GM12878 (cell line): ENCODE data around the gene CBARP. TPM values are rescaled to one million over a fixed set of nuclear protein-coding genes. Genes with fewer than 3 reads are reported as not detected.
A peak's percentile ranks its signal among the peaks of the same experiment; 100 is the strongest.

Experiments used
- ATF3 ChIP-seq: IDR thresholded peaks from 2 replicates; pipeline ENCODE4 v1.6.1; 2011; ENCODE audit warnings: low read depth, mild to moderate bottlenecking, low read length, moderate library complexity, borderline replicate concordance; ENCODE audit errors: extremely low read depth
- NFIC ChIP-seq: IDR thresholded peaks from 2 replicates; pipeline ENCODE4 v1.6.1; 2012; ENCODE audit warnings: low read depth, mild to moderate bottlenecking, inconsistent platforms, low read length, moderate library complexity
- POLR2A ChIP-seq: IDR thresholded peaks from 2 replicates; pipeline ENCODE4 v1.6.1; 2011; ENCODE audit warnings: low read depth, mild to moderate bottlenecking, low read length
- POU2F2 ChIP-seq: IDR thresholded peaks from 3 replicates; pipeline ENCODE4 v1.6.1; 2011; ENCODE audit warnings: low read depth, mild to moderate bottlenecking, low read length, borderline replicate concordance
- TAF1 ChIP-seq: IDR thresholded peaks from 2 replicates; pipeline ENCODE4 v1.6.1; 2011; ENCODE audit warnings: mild to moderate bottlenecking, low read depth, low read length, borderline replicate concordance
- TCF7 ChIP-seq: IDR thresholded peaks from 2 replicates; pipeline ENCODE4 v1.6.1; 2014; ENCODE audit warnings: antibody characterized with exemption, borderline replicate concordance
- ZNF24 ChIP-seq: fragments of 450-650 bp; IDR thresholded peaks from 2 replicates; pipeline ENCODE4 v1.6.1; 2017; ENCODE audit warnings: antibody characterized with exemption, mild to moderate bottlenecking
- ZSCAN29 ChIP-seq: fragments of 450-650 bp; IDR thresholded peaks from 2 replicates; pipeline ENCODE4 v1.6.1; 2017; ENCODE audit warnings: mild to moderate bottlenecking, moderate library complexity
- polyA plus RNA-seq, 11 experiments: library from polyadenylated mRNA; depleted of rRNA in 4 of 11; unstranded in 6 of 11; stranded (reverse) in 5 of 11; fragments of >200 nt; fragmentation: Nextera tagmentation in 4 of 11; fragmentation: Illumina TruSeq in 1 of 11; extraction: Ambion mirVana in 4 of 11; extraction: Trizol in 1 of 11; gene quantifications; 1 replicate in 1 of 11; 2 replicates in 10 of 11; pipeline versions ENCODE4 v1.2.1 to v1.2.3, GENCODE V29; 2011 to 2016; ENCODE audit warnings: inconsistent platforms in 2 of 11, missing spikeins in 2 of 11, low read depth in 1 of 11
- total RNA-seq, 4 experiments: library from RNA; depleted of rRNA in 3 of 4; stranded (reverse); fragments of >200 nt in 3 of 4; fragmentation: Illumina TruSeq in 1 of 4; extraction: Trizol in 1 of 4; gene quantifications; 2 replicates each; pipeline versions ENCODE4 v1.2.1 to v1.2.3, GENCODE V29; 2013 to 2021
- TF ChIP-seq, protein P1 (sequence below): fragments of 450-650 bp; IDR thresholded peaks from 2 replicates; pipeline ENCODE4 v1.6.1; 2017; ENCODE audit warnings: mild to moderate bottlenecking
- TF ChIP-seq, protein P2 (sequence below): IDR thresholded peaks from 2 replicates; pipeline ENCODE4 v1.6.1; 2012; ENCODE audit warnings: improper control_type of control experiment, low read depth, low read length; ENCODE audit not compliant: insufficient replicate concordance
- TF ChIP-seq, protein P3 (sequence below): fragments of 450-650 bp; formaldehyde crosslinking; IDR thresholded peaks from 2 replicates; pipeline ENCODE4 v1.4.0; 2022; ENCODE audit warnings: mild to moderate bottlenecking, moderate library complexity
- TF ChIP-seq, protein P4 (sequence below): fragments of 450-650 bp; IDR thresholded peaks from 2 replicates; pipeline ENCODE4 v1.6.1; 2016; ENCODE audit warnings: mild to moderate bottlenecking
- TF ChIP-seq, protein P5 (sequence below): IDR thresholded peaks from 2 replicates; pipeline ENCODE4 v1.6.1; 2012; ENCODE audit warnings: low read depth, low read length, improper control_type of control experiment

Gene CBARP
- total and polyA plus RNA-seq, 10 of the 15 experiments (the other 5 are each of a cell fraction or from before 2014, with no cell fraction given), result 0.04 to 0.59 (median 0.18) TPM; not detected in 3

DNA sequence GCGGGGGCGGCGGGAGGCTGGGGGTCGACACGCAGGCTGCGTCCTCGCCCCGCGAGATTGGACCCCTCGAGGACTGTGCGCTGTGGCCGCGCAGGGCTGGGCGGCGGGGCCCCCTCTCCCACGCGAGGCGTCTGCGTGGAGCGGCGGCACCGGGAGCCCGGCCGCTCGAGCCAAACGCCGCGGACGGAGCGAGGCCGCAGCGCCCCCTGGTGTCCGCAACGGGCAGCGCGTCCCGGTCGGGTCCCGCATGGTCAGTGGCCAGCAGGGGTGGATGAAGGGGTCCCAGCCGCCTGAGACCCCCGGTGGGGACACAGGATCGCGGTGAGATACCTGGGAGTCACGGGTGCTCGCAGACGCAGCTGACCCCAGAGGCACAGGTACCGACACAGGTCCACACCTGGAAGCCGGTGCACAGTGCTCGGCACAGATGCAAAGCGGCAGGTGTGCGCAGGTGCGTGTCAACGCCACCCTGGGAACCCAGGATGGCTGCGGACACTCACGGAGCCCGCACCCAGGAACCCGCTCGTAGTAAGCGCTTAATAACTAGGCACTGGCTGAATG is 29.2 kb upstream of the CBARP start (continued):
- TF ChIP-seq, protein P1, sequence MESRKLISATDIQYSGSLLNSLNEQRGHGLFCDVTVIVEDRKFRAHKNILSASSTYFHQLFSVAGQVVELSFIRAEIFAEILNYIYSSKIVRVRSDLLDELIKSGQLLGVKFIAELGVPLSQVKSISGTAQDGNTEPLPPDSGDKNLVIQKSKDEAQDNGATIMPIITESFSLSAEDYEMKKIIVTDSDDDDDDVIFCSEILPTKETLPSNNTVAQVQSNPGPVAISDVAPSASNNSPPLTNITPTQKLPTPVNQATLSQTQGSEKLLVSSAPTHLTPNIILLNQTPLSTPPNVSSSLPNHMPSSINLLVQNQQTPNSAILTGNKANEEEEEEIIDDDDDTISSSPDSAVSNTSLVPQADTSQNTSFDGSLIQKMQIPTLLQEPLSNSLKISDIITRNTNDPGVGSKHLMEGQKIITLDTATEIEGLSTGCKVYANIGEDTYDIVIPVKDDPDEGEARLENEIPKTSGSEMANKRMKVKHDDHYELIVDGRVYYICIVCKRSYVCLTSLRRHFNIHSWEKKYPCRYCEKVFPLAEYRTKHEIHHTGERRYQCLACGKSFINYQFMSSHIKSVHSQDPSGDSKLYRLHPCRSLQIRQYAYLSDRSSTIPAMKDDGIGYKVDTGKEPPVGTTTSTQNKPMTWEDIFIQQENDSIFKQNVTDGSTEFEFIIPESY, result no peak
- TF ChIP-seq POLR2A, result no peak
- TF ChIP-seq ATF3, result no peak
- no peak for TF ChIP-seq POU2F2
- peak; percentile 63; the same call in 1 of the 2 replicates for TF ChIP-seq ZSCAN29
- TF ChIP-seq, protein P2, sequence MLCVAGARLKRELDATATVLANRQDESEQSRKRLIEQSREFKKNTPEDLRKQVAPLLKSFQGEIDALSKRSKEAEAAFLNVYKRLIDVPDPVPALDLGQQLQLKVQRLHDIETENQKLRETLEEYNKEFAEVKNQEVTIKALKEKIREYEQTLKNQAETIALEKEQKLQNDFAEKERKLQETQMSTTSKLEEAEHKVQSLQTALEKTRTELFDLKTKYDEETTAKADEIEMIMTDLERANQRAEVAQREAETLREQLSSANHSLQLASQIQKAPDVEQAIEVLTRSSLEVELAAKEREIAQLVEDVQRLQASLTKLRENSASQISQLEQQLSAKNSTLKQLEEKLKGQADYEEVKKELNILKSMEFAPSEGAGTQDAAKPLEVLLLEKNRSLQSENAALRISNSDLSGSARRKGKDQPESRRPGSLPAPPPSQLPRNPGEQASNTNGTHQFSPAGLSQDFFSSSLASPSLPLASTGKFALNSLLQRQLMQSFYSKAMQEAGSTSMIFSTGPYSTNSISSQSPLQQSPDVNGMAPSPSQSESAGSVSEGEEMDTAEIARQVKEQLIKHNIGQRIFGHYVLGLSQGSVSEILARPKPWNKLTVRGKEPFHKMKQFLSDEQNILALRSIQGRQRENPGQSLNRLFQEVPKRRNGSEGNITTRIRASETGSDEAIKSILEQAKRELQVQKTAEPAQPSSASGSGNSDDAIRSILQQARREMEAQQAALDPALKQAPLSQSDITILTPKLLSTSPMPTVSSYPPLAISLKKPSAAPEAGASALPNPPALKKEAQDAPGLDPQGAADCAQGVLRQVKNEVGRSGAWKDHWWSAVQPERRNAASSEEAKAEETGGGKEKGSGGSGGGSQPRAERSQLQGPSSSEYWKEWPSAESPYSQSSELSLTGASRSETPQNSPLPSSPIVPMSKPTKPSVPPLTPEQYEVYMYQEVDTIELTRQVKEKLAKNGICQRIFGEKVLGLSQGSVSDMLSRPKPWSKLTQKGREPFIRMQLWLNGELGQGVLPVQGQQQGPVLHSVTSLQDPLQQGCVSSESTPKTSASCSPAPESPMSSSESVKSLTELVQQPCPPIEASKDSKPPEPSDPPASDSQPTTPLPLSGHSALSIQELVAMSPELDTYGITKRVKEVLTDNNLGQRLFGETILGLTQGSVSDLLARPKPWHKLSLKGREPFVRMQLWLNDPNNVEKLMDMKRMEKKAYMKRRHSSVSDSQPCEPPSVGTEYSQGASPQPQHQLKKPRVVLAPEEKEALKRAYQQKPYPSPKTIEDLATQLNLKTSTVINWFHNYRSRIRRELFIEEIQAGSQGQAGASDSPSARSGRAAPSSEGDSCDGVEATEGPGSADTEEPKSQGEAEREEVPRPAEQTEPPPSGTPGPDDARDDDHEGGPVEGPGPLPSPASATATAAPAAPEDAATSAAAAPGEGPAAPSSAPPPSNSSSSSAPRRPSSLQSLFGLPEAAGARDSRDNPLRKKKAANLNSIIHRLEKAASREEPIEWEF, result no peak
- TF ChIP-seq, protein P3, sequence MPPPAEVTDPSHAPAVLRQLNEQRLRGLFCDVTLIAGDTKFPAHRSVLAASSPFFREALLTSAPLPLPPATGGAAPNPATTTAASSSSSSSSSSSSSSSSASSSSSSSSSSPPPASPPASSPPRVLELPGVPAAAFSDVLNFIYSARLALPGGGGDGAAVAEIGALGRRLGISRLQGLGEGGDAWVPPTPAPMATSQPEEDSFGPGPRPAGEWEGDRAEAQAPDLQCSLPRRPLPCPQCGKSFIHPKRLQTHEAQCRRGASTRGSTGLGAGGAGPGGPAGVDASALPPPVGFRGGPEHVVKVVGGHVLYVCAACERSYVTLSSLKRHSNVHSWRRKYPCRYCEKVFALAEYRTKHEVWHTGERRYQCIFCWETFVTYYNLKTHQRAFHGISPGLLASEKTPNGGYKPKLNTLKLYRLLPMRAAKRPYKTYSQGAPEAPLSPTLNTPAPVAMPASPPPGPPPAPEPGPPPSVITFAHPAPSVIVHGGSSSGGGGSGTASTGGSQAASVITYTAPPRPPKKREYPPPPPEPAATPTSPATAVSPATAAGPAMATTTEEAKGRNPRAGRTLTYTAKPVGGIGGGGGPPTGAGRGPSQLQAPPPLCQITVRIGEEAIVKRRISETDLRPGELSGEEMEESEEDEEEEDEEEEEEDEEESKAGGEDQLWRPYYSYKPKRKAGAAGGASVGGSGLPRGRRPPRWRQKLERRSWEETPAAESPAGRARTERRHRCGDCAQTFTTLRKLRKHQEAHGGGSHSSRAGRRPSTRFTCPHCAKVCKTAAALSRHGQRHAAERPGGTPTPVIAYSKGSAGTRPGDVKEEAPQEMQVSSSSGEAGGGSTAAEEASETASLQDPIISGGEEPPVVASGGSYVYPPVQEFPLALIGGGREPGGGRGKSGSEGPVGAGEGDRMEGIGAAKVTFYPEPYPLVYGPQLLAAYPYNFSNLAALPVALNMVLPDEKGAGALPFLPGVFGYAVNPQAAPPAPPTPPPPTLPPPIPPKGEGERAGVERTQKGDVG (CRISPR knock-in tag), result no peak
- no peak for TF ChIP-seq TAF1
- TF ChIP-seq NFIC, result no peak
- TF ChIP-seq, protein P4, sequence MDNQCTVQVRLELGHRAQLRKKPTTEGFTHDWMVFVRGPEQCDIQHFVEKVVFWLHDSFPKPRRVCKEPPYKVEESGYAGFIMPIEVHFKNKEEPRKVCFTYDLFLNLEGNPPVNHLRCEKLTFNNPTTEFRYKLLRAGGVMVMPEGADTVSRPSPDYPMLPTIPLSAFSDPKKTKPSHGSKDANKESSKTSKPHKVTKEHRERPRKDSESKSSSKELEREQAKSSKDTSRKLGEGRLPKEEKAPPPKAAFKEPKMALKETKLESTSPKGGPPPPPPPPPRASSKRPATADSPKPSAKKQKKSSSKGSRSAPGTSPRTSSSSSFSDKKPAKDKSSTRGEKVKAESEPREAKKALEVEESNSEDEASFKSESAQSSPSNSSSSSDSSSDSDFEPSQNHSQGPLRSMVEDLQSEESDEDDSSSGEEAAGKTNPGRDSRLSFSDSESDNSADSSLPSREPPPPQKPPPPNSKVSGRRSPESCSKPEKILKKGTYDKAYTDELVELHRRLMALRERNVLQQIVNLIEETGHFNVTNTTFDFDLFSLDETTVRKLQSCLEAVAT, result no peak
- TF ChIP-seq TCF7, result no peak
- TF ChIP-seq, protein P5, sequence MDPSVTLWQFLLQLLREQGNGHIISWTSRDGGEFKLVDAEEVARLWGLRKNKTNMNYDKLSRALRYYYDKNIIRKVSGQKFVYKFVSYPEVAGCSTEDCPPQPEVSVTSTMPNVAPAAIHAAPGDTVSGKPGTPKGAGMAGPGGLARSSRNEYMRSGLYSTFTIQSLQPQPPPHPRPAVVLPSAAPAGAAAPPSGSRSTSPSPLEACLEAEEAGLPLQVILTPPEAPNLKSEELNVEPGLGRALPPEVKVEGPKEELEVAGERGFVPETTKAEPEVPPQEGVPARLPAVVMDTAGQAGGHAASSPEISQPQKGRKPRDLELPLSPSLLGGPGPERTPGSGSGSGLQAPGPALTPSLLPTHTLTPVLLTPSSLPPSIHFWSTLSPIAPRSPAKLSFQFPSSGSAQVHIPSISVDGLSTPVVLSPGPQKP, result no peak
- no peak; the same call in 1 of the 2 replicates for TF ChIP-seq ZNF24
